MM.1S (cell line): ENCODE measurements around the gene BMPR1A.

Experiments used
- DNase-seq: peaks from one replicate; pipeline ENCODE4 v3.0.0-alpha.2; 2015
- H2AFZ ChIP-seq: fragments of 300-600 bp; sonication (generic); 2 replicates; pipeline ENCODE4 v1.6.0; 2016; ENCODE audit warnings: antibody characterized with exemption, low read length
- H3F3A ChIP-seq: fragments of 300-600 bp; sonication (generic); 2 replicates; pipeline ENCODE4 v1.6.1; 2016; ENCODE audit warnings: mild to moderate bottlenecking, antibody characterized with exemption, low read length, moderate library complexity, mixed read lengths; ENCODE audit not compliant: insufficient read depth
- H3K27ac ChIP-seq: fragments of 300-600 bp; sonication (generic); 2 replicates; pipeline ENCODE4 v1.5.1; 2016; ENCODE audit warnings: mild to moderate bottlenecking, low read length
- H3K27me3 ChIP-seq: fragments of 300-600 bp; sonication (generic); replicated peaks from 2 replicates; pipeline ENCODE4 v1.6.0; 2016; ENCODE audit warnings: low read length; ENCODE audit not compliant: insufficient read depth
- H3K36me3 ChIP-seq: fragments of 300-600 bp; sonication (generic); replicated peaks from 2 replicates; pipeline ENCODE4 v1.6.1; 2016; ENCODE audit warnings: mild to moderate bottlenecking, low read length, mixed read lengths; ENCODE audit not compliant: insufficient read depth
- H3K4me1 ChIP-seq: fragments of 300-600 bp; sonication (generic); 2 replicates; pipeline ENCODE4 v1.6.1; 2016; ENCODE audit warnings: low read length, mixed read lengths
- H3K4me2 ChIP-seq: fragments of 300-600 bp; sonication (generic); 2 replicates; pipeline ENCODE4 v1.6.0; 2016; ENCODE audit warnings: low read depth, low read length
- H3K4me3 ChIP-seq: fragments of 300-600 bp; sonication (generic); 2 replicates; pipeline ENCODE4 v1.5.1; 2016; ENCODE audit warnings: low read length, mixed read lengths
- H3K79me2 ChIP-seq: fragments of 300-600 bp; sonication (generic); 2 replicates; pipeline ENCODE4 v1.6.1; 2016; ENCODE audit warnings: mixed run types, low read length, mixed read lengths
- H3K9ac ChIP-seq: fragments of 300-600 bp; sonication (generic); 2 replicates; pipeline ENCODE4 v1.6.1; 2016; ENCODE audit warnings: low read length, mixed read lengths
- H3K9me2 ChIP-seq: fragments of 300-600 bp; sonication (generic); replicated peaks from 2 replicates; pipeline ENCODE4 v1.6.1; 2016; ENCODE audit warnings: mild to moderate bottlenecking, low read length, mixed read lengths; ENCODE audit not compliant: insufficient read depth
- H3K9me3 ChIP-seq: fragments of 300-600 bp; sonication (generic); replicated peaks from 2 replicates; pipeline ENCODE4 v1.6.1; 2016; ENCODE audit warnings: mild to moderate bottlenecking, low read length, mixed read lengths; ENCODE audit not compliant: insufficient read depth
- H4K20me1 ChIP-seq: fragments of 300-600 bp; sonication (generic); 2 replicates; pipeline ENCODE4 v1.6.1; 2016; ENCODE audit warnings: mild to moderate bottlenecking, low read length, moderate library complexity, mixed read lengths; ENCODE audit not compliant: insufficient read depth
- EZH2 ChIP-seq: fragments of 300-600 bp; sonication (generic); optimal IDR thresholded peaks from 2 replicates; pipeline ENCODE3; 2017; ENCODE audit warnings: low read depth, mild to moderate bottlenecking, antibody characterized with exemption, low read length, mixed read lengths
- EZH2phosphoT487 ChIP-seq: fragments of 300-600 bp; sonication (generic); IDR thresholded peaks from 2 replicates; pipeline ENCODE4 v1.6.1; 2018; ENCODE audit warnings: antibody characterized with exemption, low read length
- TF ChIP-seq, protein P1 (sequence below): fragments of 300-600 bp; sonication (generic); IDR thresholded peaks from 2 replicates; pipeline ENCODE4 v1.5.1; 2016; ENCODE audit warnings: antibody characterized with exemption, low read length, mixed read lengths

BMPR1A gene

GRCh38 chr10:86876748-86877147 is 120.3 kb downstream of the BMPR1A start:
- Histone ChIP-seq H3F3A (no peaks in the 10 kb centered on the region), H3K27ac (no peak overlapping the region), H3K79me2 (no peaks in the 10 kb centered on the region), H3K4me2 (no peak overlapping the region), H2AFZ (no peak overlapping the region), H3K36me3 (no peaks in the 10 kb centered on the region), H3K27me3 (no peaks in the 10 kb centered on the region), H4K20me1 (no peaks in the 10 kb centered on the region), H3K4me3 (no peak overlapping the region), H3K9me3 (no peaks in the 10 kb centered on the region), H3K9me2 (no peaks in the 10 kb centered on the region), H3K4me1 (no peaks in the 10 kb centered on the region), H3K9ac (no peak overlapping the region)
- DNase-seq: no peak
- TF ChIP-seq EZH2 (no peak), EZH2phosphoT487 (no peak)
- TF ChIP-seq, protein P1, sequence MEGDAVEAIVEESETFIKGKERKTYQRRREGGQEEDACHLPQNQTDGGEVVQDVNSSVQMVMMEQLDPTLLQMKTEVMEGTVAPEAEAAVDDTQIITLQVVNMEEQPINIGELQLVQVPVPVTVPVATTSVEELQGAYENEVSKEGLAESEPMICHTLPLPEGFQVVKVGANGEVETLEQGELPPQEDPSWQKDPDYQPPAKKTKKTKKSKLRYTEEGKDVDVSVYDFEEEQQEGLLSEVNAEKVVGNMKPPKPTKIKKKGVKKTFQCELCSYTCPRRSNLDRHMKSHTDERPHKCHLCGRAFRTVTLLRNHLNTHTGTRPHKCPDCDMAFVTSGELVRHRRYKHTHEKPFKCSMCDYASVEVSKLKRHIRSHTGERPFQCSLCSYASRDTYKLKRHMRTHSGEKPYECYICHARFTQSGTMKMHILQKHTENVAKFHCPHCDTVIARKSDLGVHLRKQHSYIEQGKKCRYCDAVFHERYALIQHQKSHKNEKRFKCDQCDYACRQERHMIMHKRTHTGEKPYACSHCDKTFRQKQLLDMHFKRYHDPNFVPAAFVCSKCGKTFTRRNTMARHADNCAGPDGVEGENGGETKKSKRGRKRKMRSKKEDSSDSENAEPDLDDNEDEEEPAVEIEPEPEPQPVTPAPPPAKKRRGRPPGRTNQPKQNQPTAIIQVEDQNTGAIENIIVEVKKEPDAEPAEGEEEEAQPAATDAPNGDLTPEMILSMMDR: no peak

DNA sequence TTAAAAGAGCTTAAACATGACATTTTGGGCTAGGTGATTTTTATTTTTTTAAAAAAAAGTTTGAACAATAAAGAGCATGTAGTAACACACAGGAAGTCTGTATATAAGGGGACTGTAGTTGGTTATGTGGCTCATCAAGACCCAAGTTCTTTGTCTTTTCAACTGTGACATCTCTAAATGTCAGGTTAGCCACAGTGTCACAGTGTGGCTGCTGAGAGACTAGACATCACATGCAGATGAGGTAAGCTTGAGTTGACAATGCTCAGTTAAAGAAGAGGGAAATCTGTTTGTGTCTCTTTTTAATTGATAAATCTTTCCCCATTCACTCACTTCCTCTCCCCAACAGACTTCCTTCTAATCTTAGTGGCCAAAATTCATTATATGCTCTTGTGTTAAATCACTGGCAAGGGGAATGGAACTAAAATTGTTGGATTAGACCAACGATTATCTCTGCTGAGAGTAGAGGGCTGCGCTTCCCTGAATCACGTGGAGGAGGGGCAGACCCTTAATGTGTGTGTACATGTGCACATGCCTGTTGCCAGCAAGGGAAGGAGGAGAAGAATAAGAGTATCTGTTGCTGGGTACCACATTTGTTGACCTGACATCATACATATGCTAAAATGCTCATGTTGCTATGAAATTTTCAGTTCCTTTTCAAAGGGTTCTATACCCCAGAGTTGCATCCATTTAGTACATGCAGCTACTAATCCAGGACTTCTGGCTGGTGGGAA is 122.7 kb downstream of the BMPR1A start:
- no peak overlapping the region for H3K4me3 ChIP-seq
- no peaks in the 10 kb centered on the region for H3F3A ChIP-seq
- H3K79me2 ChIP-seq: no peaks in the 10 kb centered on the region
- H3K9me3 ChIP-seq: no peaks in the 10 kb centered on the region
- H3K4me1 ChIP-seq: no peaks in the 10 kb centered on the region
- no peak for DNase-seq
- no peak overlapping the region for H3K9ac ChIP-seq
- H3K27me3 ChIP-seq: no peaks in the 10 kb centered on the region
- H3K36me3 ChIP-seq: no peaks in the 10 kb centered on the region
- no peak overlapping the region for H3K27ac ChIP-seq
- H3K9me2 ChIP-seq: no peaks in the 10 kb centered on the region
- no peak overlapping the region for H3K4me2 ChIP-seq
- H2AFZ ChIP-seq: no peak overlapping the region
- TF ChIP-seq EZH2phosphoT487: no peak
- no peaks in the 10 kb centered on the region for H4K20me1 ChIP-seq

DNA sequence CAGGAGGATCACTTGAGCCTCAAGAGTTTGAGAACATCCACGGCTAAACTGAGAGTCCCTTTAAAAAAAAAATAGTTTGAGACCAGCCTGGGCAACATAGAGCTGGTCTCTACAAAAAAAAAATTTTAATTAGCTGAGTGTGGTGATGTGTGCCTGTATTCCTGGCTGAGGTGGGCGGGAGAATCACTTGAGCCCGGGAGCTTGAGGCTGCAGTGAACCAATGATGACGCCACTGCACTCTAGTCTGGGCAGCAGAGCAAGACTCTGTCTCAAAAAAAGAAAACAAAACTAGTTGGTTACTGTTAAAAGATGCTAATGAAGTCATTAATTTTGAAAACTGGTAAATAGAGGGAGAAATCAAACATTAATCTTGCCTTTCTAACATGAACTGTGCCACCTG is 124.6 kb downstream of the BMPR1A start:
- Histone ChIP-seq H3K36me3 (no peaks in the 10 kb centered on the region), H3K9ac (no peak overlapping the region), H3K4me3 (no peak overlapping the region), H3K79me2 (no peaks in the 10 kb centered on the region), H3K4me1 (no peaks in the 10 kb centered on the region), H3F3A (no peaks in the 10 kb centered on the region), H3K4me2 (no peak overlapping the region), H3K9me3 (no peaks in the 10 kb centered on the region), H4K20me1 (no peaks in the 10 kb centered on the region), H3K9me2 (no peaks in the 10 kb centered on the region), H3K27me3 (no peaks in the 10 kb centered on the region), H3K27ac (no peak overlapping the region), H2AFZ (no peak overlapping the region)
- DNase-seq: no peak
- TF ChIP-seq, protein P1: no peak
- no peak for TF ChIP-seq EZH2phosphoT487
- TF ChIP-seq EZH2: no peak
